ENCODE results near the gene TBC1D14.
A peak's percentile ranks its signal among the peaks of the same experiment; 100 is the strongest.

The TBC1D14 gene

GRCh38 chr4:6909113-6909969 is at the start of gene TBC1D14:
TSS of gene TBC1D14 (plus strand) at chr4:6909826. CDS start at chr4:6923390, 13,564 bp downstream.
- DNase-seq (ENCODE audit: low spot score) = peak; percentile 98

- no peak for DNase-seq (ENCODE audit: low spot score)
Measured at GRCh38 chr4:6868386-6868785, 41.2 kb upstream of the TBC1D14 start.

DNA sequence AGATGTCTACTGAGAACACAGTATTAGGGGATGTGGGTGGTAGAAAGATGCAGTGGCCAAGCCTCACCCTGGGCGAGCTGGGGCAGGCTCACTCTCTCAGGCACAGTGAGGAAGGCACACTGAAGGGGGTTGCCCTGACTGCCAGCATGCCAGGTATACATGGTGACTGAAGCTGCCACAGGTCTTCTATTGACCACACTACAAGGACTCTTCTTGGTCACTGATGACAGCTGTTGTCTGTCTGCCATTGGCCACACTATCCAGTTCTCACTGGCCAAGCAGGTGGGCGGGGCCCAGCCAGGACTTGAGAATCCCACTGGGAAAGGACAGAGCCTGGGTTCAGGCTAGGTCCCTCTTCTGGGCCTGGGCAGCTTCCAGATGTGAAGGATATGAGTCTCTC is 39.7 kb upstream of the TBC1D14 start:
- no peak for DNase-seq (ENCODE audit: low spot score)

- no peak for DNase-seq (ENCODE audit: low spot score)
Measured at GRCh38 chr4:6873291-6873690, 36.3 kb upstream of the TBC1D14 start.

- DNase-seq (ENCODE audit: low spot score) = peak; percentile 66
Measured at GRCh38 chr4:6873792-6874461, 35.7 kb upstream of the TBC1D14 start.

DNA sequence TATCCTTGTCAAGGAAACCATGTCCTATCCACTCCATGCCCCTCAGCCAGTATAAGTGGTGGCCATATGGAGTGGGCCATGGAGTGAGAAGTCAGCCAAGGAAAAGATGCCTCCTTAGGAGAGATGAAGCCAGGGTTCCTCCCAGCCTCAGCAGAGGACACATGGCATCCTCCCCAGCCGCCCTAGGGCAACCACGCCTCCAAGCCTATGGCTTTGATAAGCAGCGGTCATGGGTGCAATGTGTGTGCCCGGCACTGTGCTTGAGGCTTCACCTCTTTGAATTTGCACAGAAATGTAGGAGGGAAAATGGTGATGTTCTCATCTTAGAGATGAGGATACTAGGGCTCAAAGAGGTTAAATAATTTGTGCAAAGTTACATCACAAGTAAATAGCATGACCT is 34.6 kb upstream of the TBC1D14 start:
- DNase-seq (ENCODE audit: low spot score) = no peak

DNA sequence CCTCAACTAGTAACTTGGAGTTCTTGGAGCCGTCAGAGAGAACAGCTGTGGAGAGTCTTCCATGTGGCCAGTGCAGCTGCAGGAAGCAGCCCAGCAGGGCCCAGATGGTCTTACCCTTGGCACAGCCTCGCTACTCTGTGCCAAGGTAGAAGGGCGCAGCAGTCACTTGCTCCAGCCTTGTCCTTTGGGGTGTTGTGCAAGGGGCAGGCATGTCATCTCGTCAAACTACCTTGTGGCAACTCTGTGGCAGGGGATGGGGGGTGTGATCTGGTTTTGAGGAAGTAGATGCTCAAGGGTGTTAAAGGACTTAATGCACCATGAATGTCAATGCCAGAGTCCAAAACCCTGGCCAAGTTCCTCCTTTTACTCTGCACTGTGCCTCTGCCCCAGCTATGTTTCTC is 34.2 kb upstream of the TBC1D14 start:
- DNase-seq (ENCODE audit: low spot score) = no peak

GRCh38 chr4:6876440-6876839 is 33.2 kb upstream of the TBC1D14 start:
- peak; percentile 82 for DNase-seq (ENCODE audit: low spot score)

- no peak for DNase-seq (ENCODE audit: low spot score)
Measured at GRCh38 chr4:6877067-6877466, 32.6 kb upstream of the TBC1D14 start.

- no peak for DNase-seq (ENCODE audit: low spot score)
Measured at GRCh38 chr4:6878451-6879059, 31.1 kb upstream of the TBC1D14 start.

- DNase-seq (ENCODE audit: low spot score) = no peak
Measured at GRCh38 chr4:6880691-6881090, 28.9 kb upstream of the TBC1D14 start.

GRCh38 chr4:6881908-6882307 is 27.7 kb upstream of the TBC1D14 start:
- no peak for DNase-seq (ENCODE audit: low spot score)

DNA sequence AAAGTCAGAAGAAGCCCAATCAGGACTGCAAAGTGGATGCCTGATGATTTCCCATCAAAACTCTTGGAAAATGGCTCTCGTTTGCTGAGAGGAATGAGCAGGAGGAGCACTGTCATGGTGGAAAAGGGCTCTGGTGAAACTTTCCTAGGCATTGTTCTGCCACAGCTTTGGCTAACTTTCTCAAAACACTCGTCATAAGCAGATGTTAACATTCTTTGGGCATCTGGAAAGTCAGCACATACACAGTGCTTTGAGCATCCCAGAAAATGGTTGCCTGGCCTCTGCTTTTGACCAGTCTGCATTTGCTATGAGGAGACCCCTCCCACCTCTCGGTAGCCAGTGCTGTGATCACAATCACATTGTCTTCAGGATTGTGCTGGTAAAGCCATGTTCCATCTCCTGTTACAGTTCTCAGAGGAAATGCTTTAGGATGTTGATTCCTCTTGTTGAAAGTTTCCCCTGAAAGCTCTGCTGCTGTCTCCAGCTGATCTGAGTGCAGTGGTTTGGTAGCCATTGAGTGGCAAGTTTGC is 25.2 kb upstream of the TBC1D14 start:
- DNase-seq (ENCODE audit: low spot score) = no peak

GRCh38 chr4:6885953-6886557 is 23.6 kb upstream of the TBC1D14 start:
- peak; percentile 75 for DNase-seq (ENCODE audit: low spot score)

DNA sequence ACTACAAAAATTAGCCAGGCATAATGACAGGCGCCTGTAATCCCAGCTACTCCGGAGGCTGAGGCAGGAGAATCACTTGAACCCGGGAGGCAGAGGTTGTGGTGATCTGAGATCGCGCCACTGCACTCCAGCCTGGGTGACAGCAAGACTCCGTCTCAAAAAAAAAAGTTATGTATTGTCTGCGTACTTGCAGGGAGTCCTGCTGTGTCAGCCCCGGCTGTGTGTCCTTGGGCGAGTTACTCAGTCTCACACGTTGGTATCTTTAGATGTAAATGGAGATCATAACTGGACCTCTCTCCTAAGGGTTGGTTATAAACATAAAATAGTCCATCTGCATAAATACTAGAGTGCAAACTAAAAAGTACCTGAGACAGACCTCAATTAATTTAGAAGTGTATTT is 22.7 kb upstream of the TBC1D14 start:
- no peak for DNase-seq (ENCODE audit: low spot score)

DNA sequence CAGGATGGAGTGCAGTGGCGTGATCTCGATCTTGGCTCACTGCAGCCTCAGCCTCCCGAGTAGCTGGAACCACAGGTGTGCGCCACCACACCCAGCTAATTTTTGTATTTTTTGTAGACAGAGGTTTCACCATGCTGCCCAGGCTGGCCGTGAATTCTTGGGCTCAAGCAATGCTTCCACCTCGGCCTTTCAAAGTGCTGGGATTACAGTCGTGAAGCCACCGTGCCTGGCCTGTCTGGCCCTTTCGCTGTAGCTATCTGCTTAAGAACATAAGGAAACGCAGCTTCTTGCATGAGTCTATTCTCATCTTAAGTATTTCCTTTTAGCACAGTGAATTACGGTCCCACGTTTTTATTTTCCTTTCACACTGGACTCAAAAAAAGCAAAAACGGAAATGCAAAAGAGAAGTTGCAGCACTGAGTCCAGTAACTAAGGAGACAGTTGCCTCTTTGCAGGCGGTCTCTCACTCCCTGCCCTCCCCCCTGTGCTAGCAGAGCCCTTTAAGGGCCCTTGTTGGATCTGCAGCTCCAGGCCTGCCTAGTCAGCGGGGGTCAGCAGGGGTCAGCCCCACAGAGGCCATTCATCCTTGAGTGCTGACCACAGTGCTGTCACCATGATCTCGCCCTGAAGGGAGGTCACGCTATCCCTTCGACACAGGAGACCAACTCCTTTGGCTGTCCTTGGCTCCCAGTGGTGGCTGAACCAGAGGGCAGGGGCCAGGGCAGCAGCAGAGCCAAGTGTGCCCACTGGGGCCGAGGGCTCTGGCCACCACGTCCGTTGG is 21.8 kb upstream of the TBC1D14 start:
- DNase-seq (ENCODE audit: low spot score) = no peak

DNA sequence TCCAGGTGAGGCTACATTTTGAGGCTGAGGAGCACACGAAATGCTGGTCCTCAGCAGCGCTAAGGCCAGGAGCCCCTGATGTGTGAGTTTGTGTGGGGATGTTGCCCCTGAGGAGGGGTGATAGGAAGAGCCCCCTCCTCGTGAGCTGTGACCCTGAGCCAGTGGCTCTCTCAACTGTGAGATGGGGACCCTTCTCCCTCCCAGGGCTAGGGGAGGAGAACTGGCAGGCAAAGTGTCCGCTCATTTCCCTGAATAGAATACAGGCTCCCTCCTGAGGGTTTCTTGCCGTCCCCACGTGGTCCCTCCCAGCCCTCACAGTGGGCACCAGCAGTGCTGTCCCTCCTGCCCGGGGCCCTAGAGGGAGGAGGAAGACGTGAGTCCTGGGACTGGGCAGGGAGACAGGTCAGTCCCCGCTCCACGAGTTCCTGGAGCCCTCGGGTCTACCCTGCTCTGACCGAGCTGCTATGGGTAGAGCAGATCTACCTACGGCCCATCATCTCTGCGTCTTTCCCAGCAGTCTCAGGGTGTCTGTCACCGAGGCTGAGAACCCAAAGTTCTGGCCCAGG is 21.0 kb upstream of the TBC1D14 start:
- DNase-seq (ENCODE audit: low spot score) = no peak

DNA sequence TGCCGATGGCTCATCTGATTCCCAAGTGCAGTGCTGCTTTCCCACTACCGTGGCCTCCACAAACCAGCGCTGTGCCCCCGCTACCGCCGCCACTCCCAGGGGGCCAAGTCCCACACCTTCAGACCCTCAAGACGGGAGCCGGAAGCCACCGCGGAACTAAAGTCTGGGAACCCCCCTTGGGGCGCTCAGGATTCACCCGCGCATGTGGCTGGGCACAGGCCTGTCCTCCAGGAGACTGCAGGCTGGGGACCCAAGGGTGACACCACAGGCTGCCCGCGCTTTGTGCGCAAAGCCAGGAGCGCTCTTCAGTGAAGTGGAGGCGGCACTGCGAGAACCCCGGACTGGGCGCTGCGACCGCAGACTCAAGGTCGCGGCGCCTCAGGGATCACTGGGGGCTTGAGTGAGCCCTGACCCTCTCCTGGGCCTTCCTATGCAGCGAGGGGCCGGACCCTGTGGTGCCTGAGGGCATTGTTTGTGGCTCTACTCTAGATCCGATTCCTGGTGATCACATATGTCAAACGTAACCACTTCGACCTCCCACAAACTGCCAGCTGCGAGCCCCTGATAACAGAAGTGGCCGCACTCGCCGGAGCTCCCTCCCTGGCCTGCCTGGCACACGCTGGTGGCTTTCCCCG is 20.4 kb upstream of the TBC1D14 start:
- no peak for DNase-seq (ENCODE audit: low spot score)

DNA sequence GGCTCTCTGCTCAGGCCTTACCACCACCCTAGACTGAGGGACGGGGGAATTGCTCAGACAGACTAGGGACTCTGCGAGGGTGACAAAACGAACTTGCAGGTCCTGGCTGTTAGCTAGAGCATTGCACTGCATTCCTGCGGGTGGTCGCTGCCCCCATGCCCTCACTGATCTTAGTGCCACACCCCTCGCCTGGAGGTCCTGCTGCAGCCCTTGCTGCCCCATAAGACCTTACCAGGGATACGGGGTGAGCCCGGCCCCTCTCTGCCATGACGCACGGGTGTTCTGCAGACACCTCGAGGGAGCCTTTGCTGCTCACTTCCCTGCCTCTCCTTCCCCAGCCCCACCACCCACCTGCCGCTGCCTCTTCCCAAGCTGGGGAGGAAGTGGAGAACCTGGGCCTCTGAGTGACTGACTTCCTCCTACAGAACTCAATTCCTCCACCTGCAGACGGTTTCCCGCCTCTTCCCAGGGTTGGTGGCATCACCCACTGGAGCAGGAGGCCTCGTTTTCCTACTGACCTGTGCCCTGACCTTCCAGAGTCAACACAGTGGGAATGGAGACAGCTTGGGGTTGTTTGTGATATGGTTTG is 19.8 kb upstream of the TBC1D14 start:
- no peak for DNase-seq (ENCODE audit: low spot score)

GRCh38 chr4:6890358-6890757 is 19.3 kb upstream of the TBC1D14 start:
- DNase-seq (ENCODE audit: low spot score) = no peak

Data from GM03348 (cell line).